Hematopoietic multipotent progenitor cell treated with erythropoietin and hydrocortisone succinate and interleukin-3 and kit ligand, for 4 days (in vitro differentiated cells): ENCODE results near the gene TENM4.

Experiments
- DNase-seq: peaks from one replicate; pipeline ENCODE4 v3.0.0-alpha.2; 2015

TENM4 gene

DNA sequence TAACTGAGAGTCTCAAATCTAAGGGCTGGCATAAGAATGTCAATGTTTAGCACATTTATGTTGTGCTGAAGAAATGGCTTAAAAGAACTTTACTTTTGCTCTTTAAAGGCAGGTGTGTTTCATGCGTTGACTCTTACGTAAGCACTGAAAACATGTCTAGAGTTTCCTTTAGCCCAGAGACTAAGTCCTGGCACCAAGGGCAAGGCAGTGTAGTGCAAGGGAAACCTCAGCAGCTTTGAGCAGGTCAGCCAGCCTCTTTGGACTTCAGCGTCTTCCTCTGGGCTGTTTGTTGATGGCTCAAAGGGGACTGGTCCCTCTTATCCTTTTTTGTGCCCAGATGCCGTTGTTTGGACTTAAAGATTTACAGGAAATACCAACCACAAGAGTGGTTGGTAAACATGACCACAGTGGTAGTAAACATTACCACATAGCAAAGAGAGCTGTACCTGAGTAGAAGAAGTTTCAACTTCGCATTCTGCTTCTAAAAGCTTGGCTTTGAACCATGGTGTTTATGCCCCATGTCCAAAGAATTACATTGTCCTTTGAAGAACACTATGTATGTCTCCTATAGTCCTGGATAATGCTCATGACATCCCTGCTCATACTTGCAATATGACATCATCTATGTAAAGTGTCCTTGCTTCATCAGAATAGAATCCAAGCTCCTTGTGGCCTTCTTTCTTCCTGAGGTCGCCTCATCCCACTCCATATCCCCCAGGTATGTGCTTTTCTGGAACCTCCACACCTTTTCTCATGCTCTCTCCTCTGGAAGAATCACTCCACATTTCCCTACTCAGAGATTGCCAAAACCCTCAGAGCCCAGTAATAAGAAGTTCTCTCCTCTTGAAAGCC lies 23.5 kb downstream of the TENM4 start:
- DNase-seq: no peak

DNA sequence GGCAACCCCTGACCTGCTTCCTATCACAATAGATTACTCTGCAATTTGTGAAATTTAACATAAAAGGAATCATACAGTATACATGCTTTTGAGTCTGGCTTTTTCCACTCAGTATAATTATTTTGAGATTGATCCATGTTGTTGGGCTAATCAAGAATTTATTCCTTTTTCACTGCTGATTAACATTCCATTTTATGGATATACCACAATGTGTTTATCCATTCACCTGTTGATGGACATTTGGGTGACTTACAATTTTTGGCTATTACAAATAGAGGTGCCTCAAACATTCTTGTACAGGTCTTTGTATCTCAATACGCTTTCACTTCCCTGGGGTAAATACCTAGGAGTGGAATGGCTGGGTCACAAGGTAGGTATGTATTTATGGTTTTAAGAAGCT lies 24.9 kb downstream of the TENM4 start:
- DNase-seq: no peak

DNA sequence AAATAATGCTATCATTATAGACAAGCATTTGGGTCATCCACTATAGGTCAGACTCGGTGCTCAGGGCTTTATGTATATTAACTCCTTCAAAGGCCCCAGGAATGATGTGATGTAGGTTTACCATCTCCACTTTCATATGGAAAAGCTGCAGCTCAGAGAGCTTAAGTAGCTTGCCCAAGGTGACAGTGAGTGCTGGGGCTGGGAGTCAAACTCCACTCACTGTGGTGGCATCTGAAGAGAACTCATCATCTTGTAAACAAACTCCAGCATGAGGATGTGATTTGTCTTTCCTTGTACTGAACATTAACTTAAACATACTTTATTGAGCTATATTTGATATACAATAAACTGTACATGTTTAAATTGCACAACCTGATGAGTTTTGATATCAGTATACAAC lies 25.4 kb downstream of the TENM4 start:
- no peak for DNase-seq

DNA sequence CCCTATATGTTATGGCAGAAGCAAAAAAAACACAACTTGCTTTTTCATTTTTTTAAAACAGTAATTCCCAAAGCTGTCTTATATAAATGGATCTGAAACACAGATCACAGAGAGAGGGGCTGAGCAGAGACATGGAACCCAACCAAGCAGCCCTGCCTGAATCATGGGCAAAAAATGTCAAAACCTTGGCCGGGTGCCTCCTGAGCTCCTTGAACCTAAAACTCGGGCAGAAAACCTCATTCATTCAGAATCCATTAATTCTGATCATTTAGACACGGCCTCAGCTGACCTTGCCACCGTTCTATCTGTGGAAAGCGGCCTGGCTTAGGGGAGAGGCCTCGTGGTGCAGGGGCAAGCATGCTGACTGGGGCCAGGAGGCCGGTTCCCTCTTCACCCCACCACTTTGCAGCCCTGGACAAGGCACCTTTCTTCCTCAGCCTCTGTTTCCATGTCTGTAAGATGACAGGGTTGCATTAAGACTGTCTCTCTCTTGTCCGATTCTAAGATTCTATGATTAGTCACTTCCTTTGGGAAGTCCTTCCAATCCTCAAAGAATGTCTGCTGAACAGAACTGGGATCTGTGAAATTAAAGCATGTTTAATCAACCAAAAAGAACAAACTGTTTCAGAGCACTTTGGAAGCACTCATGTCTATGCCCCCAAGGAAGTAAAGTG lies 26.0 kb downstream of the TENM4 start:
- no peak for DNase-seq

DNA sequence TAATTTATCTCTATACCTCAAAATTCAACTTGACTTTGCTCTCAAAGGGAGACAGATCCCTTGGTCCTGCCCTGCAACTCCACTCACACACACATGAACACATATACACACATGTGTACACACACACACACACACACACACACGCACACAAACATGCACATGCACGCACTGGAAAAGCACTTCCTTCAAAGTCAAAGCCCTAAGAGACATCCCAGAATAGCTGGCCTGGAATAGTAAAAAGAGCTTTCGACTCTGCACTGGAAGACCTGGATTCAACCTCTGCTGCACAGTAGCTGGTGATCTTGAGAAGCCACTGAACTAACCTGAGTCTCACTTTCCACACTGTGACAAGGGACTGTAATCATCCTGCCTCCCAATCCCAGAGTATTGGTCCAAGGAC lies 26.8 kb downstream of the TENM4 start:
- no peak for DNase-seq

DNA sequence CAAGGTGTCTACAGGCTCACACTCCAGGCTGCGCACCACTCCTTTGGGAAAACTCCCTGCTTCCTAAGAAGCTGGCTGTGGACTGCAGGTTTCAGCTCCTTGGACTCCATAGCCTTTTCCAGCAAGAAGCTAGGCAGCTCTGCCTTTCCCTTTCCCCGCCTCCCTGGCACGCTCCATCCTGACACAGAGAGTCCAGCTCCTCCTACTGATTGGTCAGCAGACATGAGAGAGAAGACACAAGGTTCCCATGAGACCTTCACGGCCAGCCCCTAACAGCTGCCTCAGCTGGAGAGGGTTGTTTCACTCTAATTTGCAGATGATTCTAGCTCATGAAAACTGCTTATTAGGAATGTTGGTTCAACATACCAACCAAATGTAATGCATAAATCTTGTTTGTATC lies 27.6 kb downstream of the TENM4 start:
- no peak for DNase-seq

DNA sequence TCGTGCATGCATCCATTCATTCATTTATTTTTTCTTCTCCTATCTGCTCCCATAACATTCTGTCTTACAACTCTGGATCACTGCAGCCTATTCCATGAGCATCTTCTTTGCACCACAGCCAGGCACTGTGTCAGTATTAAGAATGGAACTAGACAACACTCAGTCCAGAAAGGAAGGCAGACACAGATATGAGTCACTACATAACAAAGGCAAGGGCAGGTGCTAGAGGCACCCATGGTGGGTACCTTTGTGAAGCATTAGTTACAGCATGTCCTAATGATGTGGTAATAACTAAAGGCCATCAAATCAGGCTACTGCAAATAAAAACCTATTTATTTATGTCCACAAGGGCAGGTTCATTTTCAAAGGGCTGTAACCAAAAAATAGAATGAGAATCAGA lies 28.1 kb downstream of the TENM4 start:
- no peak for DNase-seq

DNA sequence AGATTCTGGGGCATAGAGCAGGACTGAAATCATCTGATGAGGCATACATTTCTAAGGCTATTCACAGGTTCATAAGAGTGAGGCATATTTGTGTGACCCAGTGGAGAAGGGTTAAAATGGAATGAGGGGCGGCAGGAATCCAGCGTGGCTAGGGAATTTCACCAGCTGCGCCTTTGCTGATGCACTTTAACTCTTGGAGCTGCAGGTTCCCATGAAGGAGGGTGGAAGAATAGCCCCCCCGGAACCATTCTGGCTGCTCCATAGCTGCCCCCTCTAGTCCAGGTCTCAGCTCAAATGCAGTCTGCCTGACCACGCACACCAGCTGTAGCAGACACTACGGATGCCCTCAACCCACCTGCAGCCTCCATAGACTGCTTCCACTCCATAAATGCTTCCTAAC lies 31.5 kb downstream of the TENM4 start:
- DNase-seq: no peak

DNA sequence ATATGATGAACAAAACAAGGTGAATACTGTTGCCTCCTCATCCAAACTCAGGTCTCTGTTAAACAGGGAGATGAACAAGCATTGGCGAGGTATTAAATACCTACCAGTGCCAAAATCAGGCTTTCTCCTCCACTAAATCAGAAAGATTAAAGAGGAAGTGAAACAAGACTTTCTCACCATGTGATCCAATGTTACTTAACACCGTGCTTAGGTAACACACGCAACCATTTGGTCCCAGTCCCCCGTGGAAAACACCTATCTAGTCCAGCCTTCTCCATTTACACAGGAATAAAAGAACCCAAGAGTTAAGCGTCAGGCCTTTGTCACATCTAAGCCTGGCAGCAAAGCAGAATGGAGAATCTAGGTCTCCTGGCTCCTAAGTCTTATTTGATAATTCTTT lies 34.5 kb downstream of the TENM4 start:
- DNase-seq: no peak

DNA sequence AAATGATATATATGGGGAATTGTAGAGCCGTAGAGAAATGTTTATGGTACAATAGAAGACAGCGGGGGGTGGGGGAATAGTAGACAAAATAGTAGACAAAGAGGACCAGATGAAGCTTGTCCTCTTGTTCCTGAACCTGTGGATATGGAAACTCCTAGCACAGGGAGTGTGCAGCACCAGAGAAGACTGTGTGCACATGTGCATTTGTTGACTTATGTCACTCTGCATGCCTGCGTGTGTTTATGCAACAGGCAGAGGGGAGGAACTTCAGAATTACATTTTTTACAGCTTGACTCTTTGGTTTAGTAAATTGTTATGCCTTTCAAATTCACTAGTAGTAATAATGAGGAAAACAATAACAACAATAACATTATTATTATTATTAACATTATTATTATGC lies 36.0 kb downstream of the TENM4 start:
- DNase-seq: no peak

DNA sequence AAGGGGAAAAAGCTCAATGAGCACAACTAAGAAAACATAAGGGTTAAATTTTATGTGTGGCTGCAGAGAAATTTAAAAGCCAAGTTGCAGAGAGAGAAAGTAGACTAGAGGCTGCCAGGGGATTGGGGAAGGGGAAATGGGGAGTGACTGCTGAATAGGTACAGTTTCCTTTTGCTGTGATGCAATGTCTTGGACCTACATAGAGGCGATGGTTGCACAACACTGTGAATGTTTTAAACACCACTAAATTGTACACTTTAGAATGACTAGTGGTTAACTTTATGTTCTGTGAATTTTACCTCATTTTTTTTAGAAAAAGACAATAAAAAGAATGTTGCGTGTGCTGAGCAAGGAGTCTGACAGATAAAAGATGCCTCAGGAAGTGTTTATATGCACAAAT lies 36.5 kb downstream of the TENM4 start:
- peak; percentile 38 for DNase-seq

DNA sequence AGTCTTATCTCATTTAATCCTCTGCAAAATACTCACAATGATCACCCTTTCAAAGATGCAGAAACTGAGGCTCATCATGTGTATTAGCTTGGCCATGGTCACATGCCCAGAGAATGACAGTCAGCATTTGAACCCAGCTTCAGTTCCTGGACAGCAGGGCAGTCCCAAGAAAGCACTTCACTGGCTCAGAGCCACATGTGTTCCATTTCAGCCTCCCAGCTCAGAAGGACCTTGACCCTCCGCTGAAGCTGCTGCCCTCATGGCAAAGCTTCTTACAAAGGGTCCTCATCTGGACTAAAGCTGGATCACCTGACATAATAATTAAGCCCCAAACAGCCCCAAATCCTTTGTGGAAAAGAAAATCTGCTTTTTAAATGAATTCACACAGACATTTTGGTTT lies 37.0 kb downstream of the TENM4 start:
- no peak for DNase-seq

DNA sequence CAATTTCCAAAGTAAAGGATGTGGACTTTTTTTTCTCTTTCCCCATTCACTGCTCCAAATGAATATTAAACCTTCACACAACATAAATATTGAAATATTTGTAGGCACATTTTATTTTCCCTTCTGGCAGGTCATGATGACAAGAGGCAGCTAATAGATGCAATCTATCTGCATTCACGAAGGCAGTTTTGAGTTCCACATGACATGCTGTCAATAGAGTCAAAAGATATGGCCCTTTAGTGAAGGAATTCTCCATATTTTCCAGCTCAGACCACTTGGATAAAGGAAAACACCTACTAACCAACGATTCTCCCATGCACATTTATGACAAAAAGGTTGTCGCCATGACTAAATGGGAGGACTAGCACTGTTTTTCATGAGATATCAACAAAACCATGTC lies 37.9 kb downstream of the TENM4 start:
- DNase-seq: no peak

DNA sequence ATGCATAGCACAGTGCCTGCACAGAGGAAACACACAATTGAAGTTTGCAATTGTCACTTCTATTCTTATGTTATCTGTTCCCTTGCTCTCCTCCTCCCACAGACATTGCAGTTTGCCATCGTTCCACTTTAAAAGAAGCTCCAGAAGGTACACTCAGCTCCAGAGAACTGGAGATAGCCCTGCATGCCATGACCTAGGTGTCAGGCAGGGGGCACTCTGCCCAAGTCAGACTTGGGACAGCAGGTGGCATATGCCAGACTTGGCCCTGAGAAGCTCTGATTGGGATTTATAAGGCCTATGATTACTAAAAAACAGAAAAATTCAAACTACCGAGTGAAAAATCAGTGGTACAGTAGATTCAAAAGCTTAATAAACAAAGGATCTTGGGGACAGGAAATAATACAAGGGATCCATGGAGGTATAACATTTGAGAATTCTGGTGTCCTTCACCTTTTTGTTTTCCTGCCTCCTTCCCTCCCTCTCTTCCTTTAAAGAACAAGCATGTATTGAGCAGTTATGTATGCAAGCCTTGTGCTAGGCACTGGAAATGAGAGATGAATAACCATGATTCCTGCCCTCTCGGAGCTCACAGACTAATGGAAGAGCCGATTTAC lies 40.0 kb downstream of the TENM4 start:
- DNase-seq: peak; percentile 32

DNA sequence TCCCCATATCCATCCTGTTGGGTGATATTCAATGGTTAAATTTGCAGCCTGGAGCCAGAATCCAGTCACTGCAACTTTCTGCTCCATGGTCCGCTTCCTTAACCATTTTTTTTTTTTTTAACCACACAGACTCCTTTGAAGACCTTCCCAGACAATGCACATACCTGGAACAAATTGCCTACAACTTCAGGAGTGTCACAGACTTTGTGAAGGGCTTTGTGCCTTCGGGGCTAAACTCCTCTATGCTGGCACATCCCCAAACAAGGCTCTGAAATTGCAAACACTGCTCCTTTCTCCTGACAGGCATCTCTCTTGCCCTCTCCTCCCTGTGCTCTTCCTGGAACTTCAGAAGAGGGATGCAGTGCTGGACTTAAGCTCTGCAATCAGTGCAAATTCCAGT lies 40.6 kb downstream of the TENM4 start:
- DNase-seq: no peak

DNA sequence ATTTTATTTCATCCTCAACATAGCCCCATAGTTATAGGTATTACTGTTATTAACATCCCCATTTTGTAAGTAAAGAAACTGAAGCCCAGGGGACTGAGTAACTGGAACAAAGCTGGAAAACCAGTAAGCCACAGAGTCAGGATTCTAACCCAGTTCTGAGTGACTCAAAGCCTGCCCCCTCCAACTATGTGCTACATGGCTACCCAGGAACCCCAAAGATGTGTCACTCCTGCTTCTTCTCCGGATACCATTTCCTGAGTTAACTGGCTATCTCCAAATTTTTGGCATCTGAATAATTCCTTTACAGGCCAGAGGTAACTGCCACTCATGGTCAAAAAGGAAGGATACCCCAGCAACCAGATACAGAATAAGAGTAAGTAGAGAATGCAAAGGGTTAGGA lies 43.6 kb downstream of the TENM4 start:
- DNase-seq: no peak

DNA sequence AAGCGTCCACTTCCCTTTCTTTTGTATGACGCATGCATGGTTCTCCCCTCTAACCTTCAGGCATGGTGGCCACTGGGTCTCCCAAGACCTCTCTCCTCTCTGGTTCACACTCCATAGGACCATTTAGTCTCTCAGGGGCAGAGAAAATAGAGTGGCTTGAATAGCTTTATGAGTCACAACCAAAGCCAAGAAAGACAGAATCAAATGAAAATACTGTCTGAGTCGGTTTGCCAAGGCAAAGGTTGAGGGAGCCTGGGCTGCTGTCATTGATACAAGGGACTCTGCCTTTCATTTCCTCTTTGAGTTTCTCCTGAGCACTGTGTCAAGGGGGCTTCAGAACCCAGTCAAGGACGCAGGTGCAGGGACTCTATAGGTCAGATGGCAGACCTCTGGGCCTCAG lies 44.2 kb downstream of the TENM4 start:
- no peak for DNase-seq

DNA sequence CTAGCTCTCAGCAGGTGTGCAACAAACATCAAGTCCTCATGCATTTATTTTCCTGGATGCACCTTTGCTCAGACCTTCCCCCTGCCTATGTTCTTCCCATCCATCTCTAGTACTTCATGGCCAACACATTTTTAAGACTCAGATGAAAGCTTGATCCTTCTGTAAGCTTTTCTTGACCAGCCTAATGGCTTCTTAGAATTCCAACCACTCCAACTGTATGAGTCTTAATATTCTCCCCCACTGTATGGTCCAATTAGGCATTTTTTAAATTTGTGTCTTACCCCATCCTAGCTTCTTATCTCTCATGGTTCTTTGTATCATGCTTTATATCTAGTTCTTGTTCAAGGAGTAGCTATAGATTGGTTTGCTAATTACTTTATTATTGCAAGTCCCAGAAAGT lies 44.8 kb downstream of the TENM4 start:
- no peak for DNase-seq

DNA sequence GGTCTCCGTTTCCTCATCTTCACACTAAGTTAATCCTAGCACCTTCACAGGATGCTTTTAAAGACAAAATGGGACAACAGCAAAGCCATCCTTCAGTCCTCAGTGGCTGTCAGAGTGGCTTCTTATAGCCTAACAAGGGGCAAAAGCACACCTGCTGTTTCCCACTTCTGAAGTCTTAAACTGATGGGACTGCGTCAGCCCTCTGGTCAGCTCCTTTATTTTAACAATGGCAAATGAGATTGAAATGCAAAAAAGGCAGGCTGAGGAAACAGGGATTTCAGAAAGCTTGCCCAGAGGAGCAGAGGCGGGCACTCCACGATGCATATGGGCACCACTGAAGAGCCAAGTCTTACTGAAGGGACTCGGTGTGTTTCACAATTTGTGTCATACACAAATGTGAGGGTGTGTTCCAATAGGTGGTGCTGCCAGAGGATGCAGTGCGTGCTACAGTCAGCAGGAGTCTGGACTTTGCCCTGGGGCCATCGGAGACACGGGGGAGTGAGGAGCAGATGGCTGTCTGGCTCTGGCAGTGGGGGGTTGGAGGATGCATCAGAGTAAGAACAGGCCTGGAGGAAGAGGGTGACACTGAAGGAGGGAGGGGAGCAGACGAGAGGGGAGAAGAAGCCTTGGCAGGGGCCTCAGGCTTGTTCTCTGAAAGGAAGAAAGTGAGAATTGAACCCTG lies 47.3 kb downstream of the TENM4 start:
- no peak for DNase-seq

DNA sequence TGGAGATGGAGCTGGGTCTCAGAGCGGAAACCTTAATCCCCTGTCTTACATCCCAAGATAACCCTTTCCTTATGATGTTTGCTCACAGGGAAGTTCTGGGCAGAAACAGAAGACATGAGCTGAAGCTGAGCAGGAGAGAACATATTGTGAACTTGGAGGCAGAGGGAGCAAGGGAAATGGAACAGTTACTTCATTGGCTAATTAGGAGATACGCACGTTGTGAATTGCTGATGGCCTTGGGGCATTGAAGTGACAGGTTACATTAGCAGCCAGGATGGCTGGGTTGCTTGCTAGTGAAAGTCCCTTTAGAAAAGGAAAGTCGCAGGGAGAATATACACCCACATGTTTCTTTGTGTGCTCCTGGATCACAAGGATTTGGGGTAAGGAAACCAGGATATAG lies 48.7 kb downstream of the TENM4 start:
- DNase-seq: no peak

DNA sequence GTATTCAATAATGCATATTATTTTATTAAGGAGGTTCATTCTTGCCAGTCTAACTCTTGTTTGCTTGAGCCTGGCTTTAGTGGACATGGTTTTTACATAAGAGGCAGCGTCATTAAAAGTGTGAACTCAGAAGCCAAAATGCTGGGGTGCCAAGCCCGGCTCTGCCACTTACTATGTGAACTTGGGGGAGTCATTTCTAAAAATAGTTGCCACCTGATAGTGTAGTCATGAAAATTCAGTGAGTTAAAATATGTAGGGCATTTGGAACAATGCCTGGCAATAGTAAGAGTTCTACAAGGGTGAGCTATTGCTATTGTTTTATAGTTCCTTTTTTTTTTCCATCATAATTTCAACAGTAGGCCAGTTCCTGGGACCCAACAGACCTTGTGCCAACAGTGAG lies 49.9 kb downstream of the TENM4 start:
- no peak for DNase-seq

DNA sequence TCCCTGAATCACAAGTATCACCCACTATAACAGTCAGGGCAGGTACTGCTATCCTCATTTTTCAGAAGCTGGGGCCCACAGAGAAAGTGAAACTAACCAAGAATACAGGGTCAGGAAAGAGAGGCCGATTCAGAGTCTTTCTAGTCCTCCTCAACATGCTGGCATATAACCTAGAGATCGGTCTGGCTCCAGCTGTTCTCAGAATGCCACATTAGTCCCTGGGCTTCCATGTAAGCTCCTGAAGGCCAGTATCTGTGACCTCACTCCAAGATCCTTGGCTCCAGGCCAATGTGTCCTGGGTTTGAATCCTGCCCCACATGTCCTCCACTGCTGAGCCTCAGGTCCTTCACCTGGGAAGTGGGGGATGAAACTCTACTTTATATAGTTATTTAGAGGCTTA lies 50.4 kb downstream of the TENM4 start:
- DNase-seq: no peak

DNA sequence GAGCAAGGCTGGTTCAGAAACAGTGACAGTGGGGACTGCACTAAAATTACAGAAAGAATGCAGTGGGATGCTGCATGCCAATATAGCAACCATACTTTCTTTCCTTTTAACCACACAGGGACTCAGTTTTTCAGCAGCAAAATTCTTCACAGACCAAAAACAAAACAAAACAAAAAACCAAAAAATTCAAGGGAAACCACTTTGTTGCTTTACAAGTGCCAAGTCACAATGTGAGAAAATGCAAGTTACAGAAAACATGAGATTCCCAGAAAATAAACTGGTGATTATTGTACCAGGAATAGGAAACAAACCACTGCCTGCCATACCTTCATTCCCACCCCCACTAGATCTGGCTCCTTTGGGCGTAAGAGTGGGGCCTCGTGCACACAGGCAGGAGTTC lies 52.6 kb downstream of the TENM4 start:
- no peak for DNase-seq

DNA sequence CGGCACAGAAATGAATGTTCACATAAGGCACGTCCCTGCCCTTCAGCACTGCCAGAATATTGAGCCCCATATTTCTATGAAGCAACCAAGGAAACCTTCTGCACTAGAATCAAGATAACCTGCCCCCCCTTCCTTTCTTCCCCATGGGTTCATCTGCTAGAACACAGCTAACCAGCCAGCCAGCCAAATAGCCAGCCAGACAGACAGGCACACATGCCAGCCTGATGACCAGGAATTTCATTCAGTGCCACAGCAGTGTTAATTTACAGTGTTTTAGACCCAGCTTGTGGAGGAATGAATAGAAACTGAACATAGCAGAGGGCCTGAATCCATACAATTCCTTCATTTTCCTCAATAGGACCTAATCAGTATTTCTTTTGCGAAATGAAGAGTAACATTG lies 57.0 kb downstream of the TENM4 start:
- DNase-seq: no peak
